Activated naive CD4-positive, alpha-beta T cell treated with anti-CD3 and anti-CD28 coated beads, Interleukin-2, amount 50 U/mL, for 72 hours (primary cell): ENCODE measurements around the gene OR56A3. TPM values are rescaled to one million over a fixed set of nuclear protein-coding genes. Genes with fewer than 3 reads are reported as not detected.

ENCODE experiments used
- ATAC-seq, 2 donors: fragments of 150-1000 bp; cut with Tn5 transposase; 2 replicates each; pipeline ENCODE4 v1.10.0; 2021; ENCODE audit warnings: mild to moderate bottlenecking in 2 of 2, moderate library complexity in 2 of 2
- DNase-seq, 2 donors: peaks; one replicate each; pipeline ENCODE4 v3.0.0; 2021 to 2022; ENCODE audit warnings: low spot score in 2 of 2
- H3K27ac Mint-ChIP-seq, 2 donors: one replicate each; pipeline ENCODE4 v1.8.0; 2022; ENCODE audit warnings: mild to moderate bottlenecking in 2 of 2, mixed read lengths in 2 of 2
- H3K36me3 Mint-ChIP-seq, 2 donors: one replicate each; pipeline ENCODE4 v1.8.0; 2022; ENCODE audit warnings: mixed read lengths in 2 of 2
- H3K9me3 Mint-ChIP-seq, 2 donors: one replicate each; pipeline ENCODE4 v1.8.0; 2022; ENCODE audit warnings: mixed read lengths in 2 of 2
- total RNA-seq, 2 donors: library from RNA; stranded (reverse); gene quantifications; one replicate each; pipeline ENCODE4 v1.2.3, GENCODE V29; 2022

The OR56A3 gene
- not detected for total RNA-seq

GRCh38 chr11:5941951-5942350, at the start of gene OR56A3:
TSS of gene OR56A3 (plus strand) at chr11:5942251. CDS start at chr11:5947347, 5,096 bp downstream.
- ATAC-seq: no peak
- no peak for DNase-seq
- Mint-ChIP-seq H3K27ac (no peak within 1 kb of the TSS), H3K36me3 (no peaks in the 10 kb centered on the region), H3K9me3 (no peaks in the 10 kb centered on the region)

- H3K36me3 Mint-ChIP-seq: no peaks in the 10 kb centered on the region
- DNase-seq (no peak), ATAC-seq (no peak)
- H3K9me3 Mint-ChIP-seq: no peaks in the 10 kb centered on the region
- H3K27ac Mint-ChIP-seq: no peak within 1 kb of the TSS
Measured at GRCh38 chr11:5892908-5893307, 49.1 kb upstream of the OR56A3 start, which contains the start of gene OR52E5. TSS of gene OR52E5 (plus strand) at chr11:5893208. CDS start at chr11:5900777, 7,569 bp downstream.

- H3K36me3 Mint-ChIP-seq: no peaks in the 10 kb centered on the region
- no peak overlapping the region for H3K27ac Mint-ChIP-seq
- DNase-seq: no peak
- ATAC-seq: no peak
- no peaks in the 10 kb centered on the region for H3K9me3 Mint-ChIP-seq
Measured at GRCh38 chr11:5899534-5899933, 42.5 kb upstream of the OR56A3 start.

- ATAC-seq (no peak), DNase-seq (no peak)
- H3K9me3 Mint-ChIP-seq: no peaks in the 10 kb centered on the region
- H3K36me3 Mint-ChIP-seq: peaks cover 0 to 6% of the 10 kb centered on the region in 2 donors
- no peak overlapping the region for H3K27ac Mint-ChIP-seq
Measured at GRCh38 chr11:5910540-5910939, 31.5 kb upstream of the OR56A3 start.

GRCh38 chr11:5922749-5923426, 19.2 kb upstream of the OR56A3 start:
- H3K9me3 Mint-ChIP-seq: peaks cover 3 to 12% of the 10 kb centered on the region in 2 donors
- peak; percentile 70 to 96 for ATAC-seq
- no peaks in the 10 kb centered on the region for H3K36me3 Mint-ChIP-seq

GRCh38 chr11:5923427-5923776, 18.6 kb upstream of the OR56A3 start:
- H3K27ac Mint-ChIP-seq: peak overlapping the region in 1 of 2 donors; percentile 53
- ATAC-seq (peak; percentile 40 to 57), DNase-seq (no peak)
- H3K36me3 Mint-ChIP-seq: peaks cover 0 to 2% of the 10 kb centered on the region in 2 donors
- H3K9me3 Mint-ChIP-seq: peaks cover 6 to 15% of the 10 kb centered on the region in 2 donors

More at GRCh38 chr11:5922749-5923426, 19.2 kb upstream of the OR56A3 start:
- DNase-seq: peak in 1 of 2 donors; percentile 10
- H3K27ac Mint-ChIP-seq: no peak overlapping the region

GRCh38 chr11:5923794-5924193, 18.3 kb upstream of the OR56A3 start:
- peak overlapping the region in 1 of 2 donors; percentile 53 for H3K27ac Mint-ChIP-seq
- H3K9me3 Mint-ChIP-seq: peaks cover 10 to 19% of the 10 kb centered on the region in 2 donors
- DNase-seq (no peak), ATAC-seq (peak in 1 of 2 donors; percentile 7)
- peaks cover 0 to 6% of the 10 kb centered on the region in 2 donors for H3K36me3 Mint-ChIP-seq

- DNase-seq: no peak
- Mint-ChIP-seq H3K36me3 (peaks cover 0 to 9% of the 10 kb centered on the region in 2 donors), H3K27ac (no peak overlapping the region), H3K9me3 (peaks cover 12 to 24% of the 10 kb centered on the region in 2 donors)
- ATAC-seq: no peak
Measured at GRCh38 chr11:5928271-5928670, 13.8 kb upstream of the OR56A3 start.

- no peak overlapping the region for H3K27ac Mint-ChIP-seq
- peaks cover 0 to 9% of the 10 kb centered on the region in 2 donors for H3K36me3 Mint-ChIP-seq
- DNase-seq (no peak), ATAC-seq (no peak)
- H3K9me3 Mint-ChIP-seq: peaks cover 12 to 24% of the 10 kb centered on the region in 2 donors
Measured at GRCh38 chr11:5928811-5929210, 13.2 kb upstream of the OR56A3 start.

GRCh38 chr11:5929571-5930368, 12.3 kb upstream of the OR56A3 start:
- no peak overlapping the region for H3K27ac Mint-ChIP-seq
- H3K9me3 Mint-ChIP-seq: peaks cover 12 to 17% of the 10 kb centered on the region in 2 donors
- peaks cover 0 to 9% of the 10 kb centered on the region in 2 donors for H3K36me3 Mint-ChIP-seq
- DNase-seq: no peak
- ATAC-seq: no peak

GRCh38 chr11:5930614-5931013, 11.4 kb upstream of the OR56A3 start:
- DNase-seq (no peak), ATAC-seq (no peak)
- peaks cover 12% of the 10 kb centered on the region in 2 donors for H3K9me3 Mint-ChIP-seq
- peaks cover 0 to 9% of the 10 kb centered on the region in 2 donors for H3K36me3 Mint-ChIP-seq
- no peak overlapping the region for H3K27ac Mint-ChIP-seq

- peaks cover 0 to 9% of the 10 kb centered on the region in 2 donors for H3K36me3 Mint-ChIP-seq
- H3K9me3 Mint-ChIP-seq: peaks cover 12% of the 10 kb centered on the region in 2 donors
- ATAC-seq (no peak), DNase-seq (no peak)
- H3K27ac Mint-ChIP-seq: peak overlapping the region in 1 of 2 donors; percentile 50
Measured at GRCh38 chr11:5931061-5931460, 11.0 kb upstream of the OR56A3 start.

- Mint-ChIP-seq H3K36me3 (peaks cover 0 to 9% of the 10 kb centered on the region in 2 donors), H3K27ac (no peak overlapping the region), H3K9me3 (peaks cover 8 to 12% of the 10 kb centered on the region in 2 donors)
- ATAC-seq (no peak), DNase-seq (no peak)
Measured at GRCh38 chr11:5932671-5933070, 9.4 kb upstream of the OR56A3 start.

- DNase-seq (no peak), ATAC-seq (no peak)
- Mint-ChIP-seq H3K27ac (no peak overlapping the region), H3K36me3 (peaks cover 0 to 9% of the 10 kb centered on the region in 2 donors), H3K9me3 (peaks cover 8 to 12% of the 10 kb centered on the region in 2 donors)
Measured at GRCh38 chr11:5933116-5933515, 8.9 kb upstream of the OR56A3 start.

- no peak overlapping the region for H3K27ac Mint-ChIP-seq
Measured at GRCh38 chr11:5937868-5938602, 4.0 kb upstream of the OR56A3 start.

GRCh38 chr11:5938603-5938965, 3.5 kb upstream of the OR56A3 start:
- no peak overlapping the region for H3K27ac Mint-ChIP-seq
- H3K36me3 Mint-ChIP-seq: no peaks in the 10 kb centered on the region
- H3K9me3 Mint-ChIP-seq: no peaks in the 10 kb centered on the region
- DNase-seq: no peak
- ATAC-seq: no peak

More at GRCh38 chr11:5937868-5938602, 4.0 kb upstream of the OR56A3 start:
- no peaks in the 10 kb centered on the region for H3K9me3 Mint-ChIP-seq
- ATAC-seq: no peak
- no peaks in the 10 kb centered on the region for H3K36me3 Mint-ChIP-seq
- DNase-seq: no peak

GRCh38 chr11:5940748-5941147, 1.3 kb upstream of the OR56A3 start:
- H3K9me3 Mint-ChIP-seq: no peaks in the 10 kb centered on the region
- no peak for DNase-seq
- H3K27ac Mint-ChIP-seq: no peak overlapping the region
- H3K36me3 Mint-ChIP-seq: no peaks in the 10 kb centered on the region
- no peak for ATAC-seq
